ENCODE results near the gene SUSD1.

SUSD1 gene

GRCh38 chr9:112035166-112035826, 139.8 kb downstream of the SUSD1 start:
- no peak for DNase-seq

GRCh38 chr9:112034216-112034611, 140.9 kb downstream of the SUSD1 start:
- no peak for DNase-seq

DNA sequence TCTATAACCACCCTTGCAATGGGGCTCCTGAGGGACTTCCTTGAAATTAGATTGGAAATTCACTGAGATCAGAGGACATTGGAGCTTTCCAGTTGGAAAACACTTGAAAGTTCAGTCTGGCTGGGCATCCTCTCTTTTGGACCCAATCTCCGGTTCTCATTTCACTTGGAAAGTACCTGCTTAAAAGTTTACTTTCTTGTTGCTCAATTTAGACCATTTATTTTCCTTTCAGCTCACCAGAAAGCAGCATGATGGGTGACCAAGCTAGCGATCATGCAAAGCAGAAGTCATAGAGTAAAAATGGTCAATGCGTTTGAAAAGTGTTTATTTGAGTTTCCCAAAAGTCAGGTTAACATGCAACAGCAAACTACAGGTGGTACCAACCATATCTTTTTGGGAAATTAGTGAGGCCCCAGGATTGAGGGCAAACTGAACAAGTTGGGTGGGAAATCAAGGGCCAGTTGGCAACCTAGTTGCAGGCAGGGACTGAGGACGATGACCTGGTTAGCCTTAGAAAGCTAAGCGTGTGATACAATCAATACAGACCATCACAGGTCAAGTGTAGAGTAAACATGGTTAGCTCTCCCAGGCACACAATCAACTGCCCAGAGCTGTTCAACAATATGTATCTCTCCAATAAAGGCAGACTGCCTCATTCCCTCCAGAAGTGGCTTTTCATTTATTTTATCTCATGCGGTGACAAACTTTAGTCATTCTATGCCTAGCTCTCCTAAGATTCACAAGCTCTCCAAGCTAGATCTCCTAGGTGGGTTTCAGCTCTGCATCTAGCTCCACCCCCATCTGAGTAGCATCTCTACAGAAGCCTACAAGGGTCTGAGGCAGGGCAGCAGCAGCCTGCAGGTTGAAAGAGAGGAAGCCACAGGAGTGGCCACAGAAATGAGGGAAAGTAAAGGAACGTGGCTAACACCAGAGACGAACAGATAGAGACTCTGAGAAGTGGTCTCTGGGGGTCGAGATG, 141.6 kb downstream of the SUSD1 start:
- no peak for DNase-seq

DNA sequence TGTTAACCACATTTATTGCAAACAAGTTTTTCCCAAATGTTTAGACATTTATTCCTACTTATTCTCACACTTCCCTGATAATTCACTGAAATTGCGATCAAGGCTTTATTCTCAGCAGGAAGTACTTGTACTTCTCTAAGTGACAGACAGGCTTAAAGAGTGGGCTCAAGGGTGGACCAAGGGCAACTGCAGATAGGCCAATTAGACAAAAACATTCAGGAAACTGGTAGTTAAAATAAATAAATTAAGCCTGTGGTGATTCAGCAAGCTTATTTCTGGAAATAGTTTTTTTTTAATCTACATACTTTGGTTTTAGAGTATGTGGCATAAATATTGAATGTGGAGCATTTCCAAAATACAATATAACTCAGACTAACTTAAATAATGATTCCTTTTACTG, 142.4 kb downstream of the SUSD1 start:
- no peak for DNase-seq

- no peak for DNase-seq
Measured at GRCh38 chr9:112032009-112032408, 143.1 kb downstream of the SUSD1 start.

- DNase-seq = no peak
Measured at GRCh38 chr9:112031400-112031799, 143.7 kb downstream of the SUSD1 start.

DNA sequence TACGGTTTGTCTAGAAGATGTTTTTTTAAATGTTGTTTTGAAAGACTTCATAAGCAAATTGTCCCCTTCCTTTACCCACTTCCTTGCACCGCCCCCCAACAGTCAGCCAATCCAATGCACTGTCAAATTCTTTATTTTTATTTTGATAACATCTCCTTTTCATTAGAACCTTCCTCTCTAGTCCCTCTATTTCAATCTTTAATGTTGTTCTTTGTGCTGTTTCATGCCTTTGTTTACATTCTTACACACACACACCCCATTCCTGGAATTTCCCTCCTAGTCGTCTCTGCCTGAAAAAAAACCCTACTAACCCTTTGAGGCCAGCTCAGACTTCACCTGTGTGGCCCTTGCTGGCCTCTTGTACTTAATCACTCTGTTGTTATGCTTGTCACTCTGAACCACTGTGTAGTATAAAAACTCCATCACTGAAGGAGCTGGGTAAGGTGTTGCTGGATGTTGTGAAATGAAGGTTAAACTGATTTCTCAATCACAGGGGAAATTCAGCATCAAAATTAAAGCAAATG, 145.1 kb downstream of the SUSD1 start:
- no peak for DNase-seq

- DNase-seq = no peak
Measured at GRCh38 chr9:112028242-112029221, 146.6 kb downstream of the SUSD1 start.

DNA sequence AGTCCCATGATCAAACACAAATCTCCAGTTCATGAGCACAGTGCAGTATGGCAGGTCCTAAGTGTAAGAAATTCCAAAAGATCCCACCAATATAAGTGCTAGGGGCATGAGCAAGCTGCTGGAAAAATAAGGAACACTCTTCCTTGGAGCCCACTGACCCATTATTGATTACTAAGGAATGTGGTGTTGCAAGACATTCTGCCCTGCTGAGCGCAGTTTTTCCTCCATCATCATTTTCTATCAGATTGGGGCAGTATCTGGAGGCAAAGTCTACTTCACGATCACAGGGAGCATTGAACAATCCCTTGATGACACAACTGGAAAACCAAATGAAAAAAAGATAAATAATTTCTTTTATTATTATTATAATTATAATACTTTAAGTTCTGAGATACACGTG, 149.2 kb downstream of the SUSD1 start:
- DNase-seq = no peak

GRCh38 chr9:112021742-112022141, 153.4 kb downstream of the SUSD1 start:
- no peak for DNase-seq

DNA sequence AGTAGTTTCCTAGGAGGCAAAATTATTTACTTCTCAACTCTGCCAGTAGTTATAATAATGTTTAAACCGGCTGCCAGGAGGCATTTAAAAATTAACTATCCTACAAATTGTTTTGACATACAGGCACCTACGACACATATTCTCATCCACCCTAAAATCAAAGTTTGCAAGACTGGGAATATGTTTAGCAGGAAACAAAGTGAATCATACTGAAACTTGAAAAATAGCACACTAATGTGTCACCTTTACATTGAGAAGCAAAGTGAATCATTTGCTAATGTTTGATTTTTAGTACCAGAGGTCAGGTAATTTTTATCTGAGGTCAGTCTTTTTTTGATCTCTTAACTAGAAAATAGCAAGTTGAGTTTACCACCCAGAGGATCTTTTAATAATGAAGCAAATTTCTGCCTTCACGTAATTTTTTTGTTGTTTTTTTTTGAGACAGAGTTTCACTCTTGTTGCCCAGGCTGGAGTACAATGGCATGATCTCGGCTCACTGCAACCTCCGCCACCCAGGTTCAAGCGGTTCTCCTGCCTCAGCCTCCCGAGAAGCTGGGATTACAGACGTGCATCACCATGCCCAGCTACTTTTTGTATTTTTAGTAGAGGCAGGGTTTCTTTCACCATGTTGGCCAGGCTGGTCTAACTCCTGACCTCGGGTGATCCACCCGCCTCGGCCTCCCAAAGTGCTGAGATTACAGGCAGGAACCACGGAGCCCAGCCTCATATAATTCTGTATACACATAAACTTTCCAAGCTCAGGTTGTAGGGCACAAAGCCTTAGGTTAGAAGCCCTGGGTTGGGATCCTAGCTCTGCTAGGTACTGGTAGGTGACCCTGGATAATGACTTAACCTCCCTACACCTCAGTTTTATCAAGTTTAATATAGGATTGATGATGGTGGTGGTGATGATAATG, 154.2 kb downstream of the SUSD1 start:
- no peak for DNase-seq

DNA sequence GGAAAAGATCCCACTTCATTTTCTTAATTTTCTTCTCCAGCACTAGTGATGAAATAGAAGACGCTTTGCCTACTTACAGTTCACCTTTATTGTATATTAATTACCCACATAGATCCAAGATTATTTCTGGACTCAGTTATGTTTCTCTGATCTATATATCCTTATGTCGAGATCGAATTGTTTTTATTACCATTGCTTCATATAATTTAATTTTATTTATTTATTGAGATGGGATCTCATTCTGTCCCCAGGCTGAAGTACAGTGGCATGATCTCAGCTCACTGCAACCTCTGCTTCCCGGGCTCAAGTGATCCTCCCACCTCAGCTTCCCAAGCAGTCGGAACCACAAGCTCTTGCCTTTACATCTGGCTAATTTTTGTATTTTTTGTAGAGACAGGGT, 157.2 kb downstream of the SUSD1 start:
- no peak for DNase-seq

DNA sequence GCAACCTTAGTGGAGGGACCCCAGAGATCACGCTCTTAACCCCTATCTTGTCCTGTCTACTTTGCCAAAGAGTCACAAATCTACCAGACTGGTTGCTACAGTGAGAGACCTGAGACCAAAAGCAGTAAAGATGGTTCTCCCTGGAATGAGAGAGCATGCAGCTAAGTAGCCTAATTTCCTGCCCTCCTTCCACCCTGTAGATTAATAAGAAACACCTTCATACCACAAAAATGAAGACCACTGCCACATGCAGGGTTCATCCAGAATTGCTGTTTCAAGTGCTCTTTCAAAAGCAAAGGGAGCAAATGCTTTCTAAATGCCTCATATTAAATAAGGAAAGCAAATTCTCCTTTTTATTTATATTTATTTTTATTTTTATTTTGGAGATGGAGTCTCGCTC, 159.4 kb downstream of the SUSD1 start:
- DNase-seq = no peak

- DNase-seq = no peak
Measured at GRCh38 chr9:112015149-112015548, 159.9 kb downstream of the SUSD1 start.

DNA sequence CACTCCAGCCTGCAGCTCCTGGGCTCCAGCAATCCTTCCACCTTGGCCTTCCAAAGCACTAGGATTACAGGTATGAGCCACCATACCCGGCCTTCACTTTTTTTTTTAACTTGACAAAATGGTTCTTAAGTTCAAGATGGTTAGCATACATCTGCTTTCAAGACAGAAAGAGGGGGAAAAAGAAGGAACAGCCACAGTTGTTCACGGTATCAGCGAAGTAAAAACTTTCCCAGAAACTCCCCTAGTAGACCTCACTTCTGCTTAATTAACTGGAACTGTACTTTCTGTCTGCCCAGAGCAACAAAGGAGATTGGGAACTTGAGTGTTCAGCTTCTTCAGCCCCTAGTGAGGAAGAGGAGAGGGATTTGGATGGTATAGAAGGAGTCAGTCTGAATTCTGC, 161.8 kb downstream of the SUSD1 start:
- no peak for DNase-seq

DNA sequence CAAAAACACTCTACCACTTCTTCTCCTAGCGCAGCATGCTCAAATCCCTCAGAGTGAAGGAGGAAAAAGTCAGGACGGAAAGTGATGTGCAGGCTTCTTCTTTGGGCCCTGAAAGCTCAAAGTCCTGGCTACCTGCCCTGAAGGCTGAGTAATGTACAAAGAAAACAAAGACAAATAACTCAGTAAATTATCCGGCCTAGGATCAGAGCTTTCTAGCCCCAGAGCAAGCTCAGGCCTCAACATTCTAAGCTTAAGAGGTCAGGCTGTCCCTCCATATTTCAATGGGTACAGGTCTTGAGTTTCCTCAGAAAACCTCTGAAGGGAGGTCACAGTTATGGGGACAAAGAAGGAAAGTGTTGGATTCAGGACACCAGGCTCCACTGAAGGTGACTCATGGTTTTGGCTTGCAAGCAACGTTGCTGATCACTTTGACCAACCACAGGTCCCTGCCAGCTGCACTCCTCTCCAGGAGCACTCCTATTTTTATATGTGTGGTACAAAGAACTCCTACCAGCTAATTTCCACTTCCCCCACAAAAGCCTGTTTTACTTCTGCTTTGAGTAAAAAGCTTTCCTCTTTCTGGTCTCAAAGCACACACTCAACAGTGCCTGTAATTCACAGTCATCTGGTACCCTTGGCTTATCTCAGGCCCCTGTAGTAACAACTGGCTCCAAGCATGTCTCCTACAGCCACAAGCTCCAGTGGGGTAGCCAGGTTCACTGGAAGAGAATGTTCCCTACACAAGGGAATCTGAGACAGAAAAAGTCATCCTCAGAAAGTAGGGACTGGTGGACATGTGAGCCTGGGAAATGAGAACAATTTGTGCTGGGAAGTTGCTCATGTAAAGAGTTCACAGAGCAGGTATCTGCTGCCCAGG, 162.8 kb downstream of the SUSD1 start:
- no peak for DNase-seq

DNA sequence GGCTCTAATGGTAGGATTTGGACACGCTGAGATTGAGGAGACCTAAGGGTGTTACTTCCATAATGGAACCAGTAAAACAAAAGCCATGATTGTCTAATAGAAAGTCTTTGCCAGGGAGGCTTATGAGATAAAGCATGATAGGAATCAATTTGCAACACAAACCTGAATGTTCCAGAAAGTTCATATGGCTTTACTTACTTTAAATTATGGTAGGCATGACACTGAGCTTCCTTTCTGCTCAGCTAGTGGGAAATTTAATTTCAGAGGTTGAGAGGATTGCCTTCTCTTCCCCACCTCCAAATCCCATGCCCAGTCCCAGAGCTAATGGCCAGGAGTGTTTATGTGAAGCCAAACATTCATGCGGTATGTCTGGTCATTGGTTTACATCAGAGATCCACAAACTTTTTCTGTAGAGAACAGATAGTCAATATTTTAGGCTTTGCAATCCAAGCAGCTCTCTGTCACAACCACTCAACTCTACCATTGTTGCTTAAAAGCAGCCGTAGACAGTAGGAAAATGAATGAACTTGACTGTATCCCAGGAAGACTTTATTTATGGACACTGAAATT, 164.0 kb downstream of the SUSD1 start:
- no peak for DNase-seq

GRCh38 chr9:112010537-112010936, 164.6 kb downstream of the SUSD1 start:
- DNase-seq = no peak

DNA sequence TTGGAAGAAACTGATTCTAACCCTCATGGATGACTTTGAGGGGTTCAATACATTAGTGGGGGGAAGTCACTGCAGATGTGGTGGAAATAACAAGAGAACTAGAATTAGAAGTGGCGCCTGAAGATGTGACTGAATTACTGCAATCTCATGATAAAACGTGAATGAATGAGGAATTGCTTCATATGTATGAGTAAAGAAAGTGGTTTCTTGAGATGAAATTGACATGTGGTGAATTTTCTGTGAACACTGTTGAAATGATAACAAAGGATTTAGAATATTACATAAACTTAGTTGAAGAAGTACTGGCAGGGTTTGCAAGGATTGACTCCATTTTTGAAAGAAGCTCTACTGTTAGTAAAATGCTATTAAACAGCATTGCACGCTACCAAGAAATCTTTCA, 165.4 kb downstream of the SUSD1 start:
- DNase-seq = no peak

DNA sequence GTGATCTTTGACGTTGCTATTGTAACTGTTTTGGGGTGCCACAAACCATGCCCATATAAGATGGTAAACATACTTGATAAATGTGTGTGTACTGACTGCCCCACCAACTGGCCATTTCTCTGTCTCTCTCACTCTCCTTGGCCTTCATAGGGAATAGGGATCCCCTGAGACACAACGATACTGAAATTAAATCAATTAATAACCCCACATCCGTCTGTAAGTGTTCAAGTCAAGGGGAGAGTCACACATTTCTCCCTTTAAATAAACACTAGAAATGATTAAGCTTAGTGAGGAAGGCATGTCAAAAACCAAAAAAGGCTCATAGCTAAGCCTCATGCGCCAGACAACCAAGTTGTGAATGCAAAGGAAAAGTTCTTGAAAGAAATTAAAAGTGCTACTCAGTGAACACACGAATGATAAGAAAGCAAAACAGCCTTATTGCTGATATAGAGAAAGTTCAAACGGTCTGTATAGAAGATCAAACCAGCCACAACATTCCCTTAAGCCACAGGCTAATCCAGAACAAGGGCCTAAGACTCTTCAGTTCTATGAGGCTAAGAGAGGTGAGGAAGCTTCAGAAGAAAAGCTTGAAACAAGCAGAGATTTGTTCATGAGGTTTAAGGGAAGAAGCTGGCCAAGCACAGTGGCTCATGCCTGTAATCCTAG, 167.4 kb downstream of the SUSD1 start:
- DNase-seq = no peak
